Medulla oblongata (tissue), 1 donor: Measurements from ENCODE around the gene SLC24A5.

Source experiments
- DNase-seq: peaks from one replicate; pipeline ENCODE4 v3.0.0-alpha.2; 2015; ENCODE audit errors: extremely low spot score

Gene SLC24A5

GRCh38 chr15:48190932-48191573 lies 70.3 kb downstream of the SLC24A5 start:
- DNase-seq = peak; percentile 78

- DNase-seq = no peak
Measured at GRCh38 chr15:48191574-48192225, 70.9 kb downstream of the SLC24A5 start, which contains the start of gene CTXN2. Gene CTXN2 (plus strand): TSS chr15:48191665. CDS start chr15:48201301, 9,636 bp downstream.
